Colonic mucosa (tissue), 4 donors: ENCODE measurements around the gene CYLD. TPM values are rescaled to one million over a fixed set of nuclear protein-coding genes. Genes with fewer than 3 reads are reported as not detected.

Experiments
- DNase-seq: peaks from one replicate; pipeline ENCODE4 v3.0.0-alpha.2; 2020
- H3K27ac ChIP-seq: fragments of 200-600 bp; one replicate; pipeline ENCODE4 v1.8.0; 2021
- H3K27me3 ChIP-seq: fragments of 200-600 bp; one replicate; pipeline ENCODE4 v1.8.0; 2021
- H3K36me3 ChIP-seq: fragments of 200-600 bp; one replicate; pipeline ENCODE4 v1.8.0; 2021
- H3K4me1 ChIP-seq: fragments of 200-600 bp; one replicate; pipeline ENCODE4 v1.8.0; 2021; ENCODE audit warnings: mild to moderate bottlenecking
- H3K4me3 ChIP-seq: fragments of 200-600 bp; one replicate; pipeline ENCODE4 v1.8.0; 2021
- H3K9ac ChIP-seq, 2 donors: one replicate each; pipeline ENCODE4 v1.7.0; 2013; ENCODE audit warnings: control low read depth in 2 of 2, low read depth in 2 of 2, low read length in 2 of 2
- H3K9me3 ChIP-seq: fragments of 200-600 bp; one replicate; pipeline ENCODE4 v1.8.0; 2021
- intact Hi-C: fragments of 100-400 bp; cut with DNase I; formaldehyde crosslinking; loops from one replicate; pipeline ENCODE4 v1.14.1; 2022
- total RNA-seq, 2 donors: library from RNA; stranded (reverse); fragmentation: NEBNext Ultra II Directional in 1 of 2; extraction: Animal tissue kit (Norgen Biotek cat#: 25700) in 1 of 2; gene quantifications; one replicate each; pipeline ENCODE4 v1.2.1, GENCODE V29; 2021
- TF ChIP-seq, protein P1 (sequence below): fragments of 200-600 bp; IDR thresholded peaks from one replicate; pipeline ENCODE4 v1.8.0; 2022; ENCODE audit warnings: antibody characterized with exemption, mild to moderate bottlenecking
- donor health status: healthy.
- donor health status: DM: no; HTN: no; CAD: no.
- donor health status: DM: no; HTN: no; CAD: no.

The CYLD gene
- total RNA-seq, 2 donors from 2014 or later = 15.8 to 31.5 TPM

DNA sequence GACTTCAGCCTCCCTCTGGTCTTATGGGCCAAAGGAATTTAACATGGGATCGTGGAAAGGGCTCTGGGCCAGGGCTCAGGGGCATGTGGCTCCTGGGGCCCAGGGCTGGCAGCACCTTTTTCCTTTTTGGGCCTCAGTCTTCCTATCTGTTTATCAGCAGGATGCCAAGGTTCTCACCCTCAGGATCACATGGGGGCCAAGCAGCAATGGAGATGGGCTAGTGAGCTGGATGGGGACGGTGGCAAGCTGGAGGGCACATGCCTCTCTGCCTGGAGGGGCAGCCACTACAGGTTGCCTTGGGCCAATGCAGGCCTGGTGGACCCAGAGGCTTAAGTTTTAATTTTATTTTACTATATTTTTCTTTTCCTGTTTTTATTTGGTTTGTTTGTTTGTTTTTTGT lies 95.4 kb downstream of the CYLD start:
- TF ChIP-seq, protein P1, sequence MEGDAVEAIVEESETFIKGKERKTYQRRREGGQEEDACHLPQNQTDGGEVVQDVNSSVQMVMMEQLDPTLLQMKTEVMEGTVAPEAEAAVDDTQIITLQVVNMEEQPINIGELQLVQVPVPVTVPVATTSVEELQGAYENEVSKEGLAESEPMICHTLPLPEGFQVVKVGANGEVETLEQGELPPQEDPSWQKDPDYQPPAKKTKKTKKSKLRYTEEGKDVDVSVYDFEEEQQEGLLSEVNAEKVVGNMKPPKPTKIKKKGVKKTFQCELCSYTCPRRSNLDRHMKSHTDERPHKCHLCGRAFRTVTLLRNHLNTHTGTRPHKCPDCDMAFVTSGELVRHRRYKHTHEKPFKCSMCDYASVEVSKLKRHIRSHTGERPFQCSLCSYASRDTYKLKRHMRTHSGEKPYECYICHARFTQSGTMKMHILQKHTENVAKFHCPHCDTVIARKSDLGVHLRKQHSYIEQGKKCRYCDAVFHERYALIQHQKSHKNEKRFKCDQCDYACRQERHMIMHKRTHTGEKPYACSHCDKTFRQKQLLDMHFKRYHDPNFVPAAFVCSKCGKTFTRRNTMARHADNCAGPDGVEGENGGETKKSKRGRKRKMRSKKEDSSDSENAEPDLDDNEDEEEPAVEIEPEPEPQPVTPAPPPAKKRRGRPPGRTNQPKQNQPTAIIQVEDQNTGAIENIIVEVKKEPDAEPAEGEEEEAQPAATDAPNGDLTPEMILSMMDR = no peak
- Histone ChIP-seq H3K9ac (no peak overlapping the region), H3K27me3 (peaks cover 7% of the 10 kb centered on the region), H3K4me1 (no peaks in the 10 kb centered on the region), H3K9me3 (no peaks in the 10 kb centered on the region), H3K4me3 (no peak overlapping the region), H3K36me3 (no peaks in the 10 kb centered on the region), H3K27ac (no peak overlapping the region)
- intact Hi-C loops = no loop called here
- DNase-seq = no peak

DNA sequence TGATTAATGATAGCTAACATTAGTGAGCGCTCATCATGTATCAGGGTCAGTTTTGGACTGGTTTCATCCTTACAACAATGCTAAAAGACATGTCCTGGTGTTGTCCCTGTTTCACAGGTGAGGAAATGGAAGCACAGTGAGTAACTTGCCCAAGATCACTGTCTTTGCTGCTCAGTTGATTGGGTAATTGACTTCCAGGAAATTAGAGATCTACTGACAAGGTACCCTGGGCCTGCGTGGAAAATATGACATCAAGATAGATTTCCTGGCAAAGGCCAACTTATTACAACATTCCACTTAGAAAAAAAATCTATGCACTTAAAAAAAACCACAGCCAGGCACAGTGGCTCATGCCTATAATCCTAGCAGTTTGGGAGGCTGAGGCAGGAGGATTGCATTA lies 96.3 kb downstream of the CYLD start:
- intact Hi-C loops = no loop called here
- Histone ChIP-seq H3K27me3 (peaks cover 7% of the 10 kb centered on the region), H3K9ac (no peak overlapping the region), H3K4me1 (no peaks in the 10 kb centered on the region), H3K36me3 (no peaks in the 10 kb centered on the region), H3K27ac (no peak overlapping the region), H3K9me3 (no peaks in the 10 kb centered on the region), H3K4me3 (no peak overlapping the region)
- TF ChIP-seq, protein P1 = no peak
- no peak for DNase-seq

DNA sequence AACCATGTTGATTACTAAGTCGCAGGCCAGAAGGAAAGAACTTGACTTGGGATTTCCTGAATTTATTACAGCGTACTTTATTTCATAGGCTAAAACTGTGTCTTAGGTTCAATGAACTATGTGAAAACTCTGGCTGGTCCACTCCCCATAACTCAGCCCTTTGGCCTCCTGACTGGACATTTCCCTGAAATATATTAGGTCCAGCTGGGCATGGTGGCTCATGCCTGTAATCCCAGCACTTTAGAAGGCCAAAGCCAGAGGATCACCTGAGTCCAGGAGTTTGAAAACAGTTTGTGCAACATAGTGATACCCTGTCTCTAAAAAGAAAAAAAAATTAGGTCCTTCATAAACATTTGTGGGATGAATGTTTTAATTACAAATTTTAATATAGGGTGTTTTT lies 97.0 kb downstream of the CYLD start:
- Histone ChIP-seq H3K9ac (no peak overlapping the region), H3K9me3 (no peaks in the 10 kb centered on the region), H3K4me1 (no peaks in the 10 kb centered on the region), H3K27me3 (peaks cover 7% of the 10 kb centered on the region), H3K36me3 (no peaks in the 10 kb centered on the region), H3K4me3 (no peak overlapping the region), H3K27ac (no peak overlapping the region)
- DNase-seq = no peak
- TF ChIP-seq, protein P1 = no peak
- intact Hi-C loops = no loop called here

DNA sequence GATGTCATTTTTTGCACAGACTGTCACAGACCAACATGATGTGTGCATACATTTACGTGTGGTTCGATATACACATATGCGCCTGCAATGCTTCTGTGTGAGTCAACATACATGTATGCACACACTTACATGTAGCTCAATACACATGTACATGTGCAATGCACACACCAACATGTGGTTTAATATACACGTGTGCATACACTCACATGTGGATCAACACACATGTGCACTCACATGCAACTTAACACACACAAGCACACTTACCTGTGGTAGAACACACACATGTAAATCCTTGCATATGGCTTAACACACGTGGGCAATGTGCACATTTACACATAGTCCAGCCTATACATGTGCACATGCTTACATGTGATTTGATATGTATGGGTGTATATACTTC lies 97.5 kb downstream of the CYLD start:
- H3K9me3 ChIP-seq = no peaks in the 10 kb centered on the region
- no peak overlapping the region for H3K27ac ChIP-seq
- peaks cover 7% of the 10 kb centered on the region for H3K27me3 ChIP-seq
- no peak for DNase-seq
- H3K9ac ChIP-seq = no peak overlapping the region
- H3K4me1 ChIP-seq = no peaks in the 10 kb centered on the region
- H3K4me3 ChIP-seq = no peak overlapping the region
- TF ChIP-seq, protein P1 = no peak
- intact Hi-C loops = no loop called here
- H3K36me3 ChIP-seq = no peaks in the 10 kb centered on the region

DNA sequence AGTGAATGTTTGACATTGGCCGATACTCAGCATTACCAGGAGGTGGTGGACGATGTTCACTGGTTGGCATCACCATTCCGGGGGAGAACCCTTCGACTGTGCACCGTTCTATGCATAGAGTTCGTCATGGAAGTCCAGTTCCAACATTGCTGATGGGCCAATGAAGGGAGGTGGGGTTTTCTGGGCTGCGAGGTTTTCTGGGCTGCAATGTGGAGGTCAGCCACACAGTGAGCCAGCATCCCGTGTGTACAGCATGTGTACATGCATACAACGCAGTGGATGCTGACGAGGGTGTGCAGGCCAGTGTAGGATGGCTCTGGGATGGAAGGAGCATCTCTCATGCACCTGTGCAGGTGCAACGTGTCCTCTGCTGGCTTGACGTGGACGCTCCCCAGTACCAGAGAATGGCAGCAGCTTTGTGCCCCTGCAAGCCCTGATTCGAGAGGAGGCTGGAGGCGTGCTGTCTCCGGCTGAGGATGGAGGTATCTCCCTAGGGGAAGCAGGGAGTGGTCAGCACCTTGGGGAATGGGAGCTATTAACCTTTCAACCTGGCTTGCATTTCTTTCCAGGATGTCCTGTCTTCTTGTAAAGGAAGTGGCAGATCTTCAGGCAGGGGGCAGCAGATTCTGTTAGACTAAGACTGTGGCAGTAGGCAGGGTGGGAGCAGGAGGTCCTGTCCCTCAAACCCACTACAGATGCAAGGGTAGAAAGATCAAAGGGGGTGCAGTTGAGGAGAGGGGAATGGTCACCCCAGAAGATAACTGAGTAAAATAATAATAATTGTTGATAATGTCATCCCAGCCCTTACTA lies 98.2 kb downstream of the CYLD start:
- no peaks in the 10 kb centered on the region for H3K4me1 ChIP-seq
- no peak overlapping the region for H3K27ac ChIP-seq
- H3K27me3 ChIP-seq = peaks cover 7% of the 10 kb centered on the region
- no peak overlapping the region for H3K9ac ChIP-seq
- TF ChIP-seq, protein P1 = no peak
- no peak for DNase-seq
- no peaks in the 10 kb centered on the region for H3K36me3 ChIP-seq
- no peak overlapping the region for H3K4me3 ChIP-seq
- intact Hi-C loops = no loop called here
- H3K9me3 ChIP-seq = no peaks in the 10 kb centered on the region
